Parathyroid adenoma (tissue), 2 donors: ENCODE results near the gene ASGR2.
"Not testable (repeated sequence)": the region's sequence is repeated elsewhere in the genome, so short reads cannot be mapped to it uniquely, and the experiment has no call there.

Experiments
- H2AFZ ChIP-seq: fragments of 300-600 bp; sonication (generic); one replicate; pipeline ENCODE4 v1.7.0; 2017; ENCODE audit warnings: antibody characterized with exemption, mild to moderate bottlenecking
- H3K27ac ChIP-seq: fragments of 300-600 bp; sonication (generic); one replicate; pipeline ENCODE4 v1.7.0; 2017
- H3K27me3 ChIP-seq: fragments of 300-600 bp; sonication (generic); one replicate; pipeline ENCODE4 v1.7.0; 2017; ENCODE audit warnings: low read length; ENCODE audit not compliant: control insufficient read depth, insufficient read depth
- H3K36me3 ChIP-seq: fragments of 300-600 bp; sonication (generic); one replicate; pipeline ENCODE4 v1.7.0; 2017; ENCODE audit warnings: low read length; ENCODE audit not compliant: control insufficient read depth, insufficient read depth
- H3K4me1 ChIP-seq: fragments of 300-600 bp; sonication (generic); one replicate; pipeline ENCODE4 v1.7.0; 2017; ENCODE audit warnings: control low read depth
- H3K4me2 ChIP-seq: fragments of 300-600 bp; sonication (generic); one replicate; pipeline ENCODE4 v1.7.0; 2017; ENCODE audit warnings: low read length
- H3K4me3 ChIP-seq: fragments of 300-600 bp; sonication (generic); one replicate; pipeline ENCODE4 v1.7.0; 2017; ENCODE audit warnings: low read depth, low read length
- H3K79me2 ChIP-seq: fragments of 300-600 bp; sonication (generic); one replicate; pipeline ENCODE4 v1.7.0; 2017; ENCODE audit warnings: control low read depth
- H3K9ac ChIP-seq: fragments of 300-600 bp; sonication (generic); one replicate; pipeline ENCODE4 v1.7.0; 2017; ENCODE audit warnings: mild to moderate bottlenecking
- H3K9me3 ChIP-seq: fragments of 300-600 bp; sonication (generic); one replicate; pipeline ENCODE4 v1.7.0; 2017; ENCODE audit warnings: low read length; ENCODE audit not compliant: control insufficient read depth
- CTCF ChIP-seq: fragments of 300-600 bp; sonication (generic); IDR thresholded peaks from one replicate; pipeline ENCODE4 v1.7.0; 2017; ENCODE audit warnings: antibody characterized with exemption, mild to moderate bottlenecking
- donor health status: primary hyperparathyroidism.

ASGR2 gene

GRCh38 chr17:7124923-7125322, 10.3 kb upstream of the ASGR2 start:
- Histone ChIP-seq H3K79me2 (no peaks in the 10 kb centered on the region), H3K4me3 (no peak overlapping the region), H2AFZ (no peak overlapping the region), H3K4me2 (no peak overlapping the region), H3K36me3 (no peaks in the 10 kb centered on the region), H3K9me3 (no peaks in the 10 kb centered on the region), H3K9ac (no peak overlapping the region), H3K4me1 (no peaks in the 10 kb centered on the region), H3K27me3 (no peaks in the 10 kb centered on the region), H3K27ac (no peak overlapping the region)
- TF ChIP-seq CTCF = no peak

DNA sequence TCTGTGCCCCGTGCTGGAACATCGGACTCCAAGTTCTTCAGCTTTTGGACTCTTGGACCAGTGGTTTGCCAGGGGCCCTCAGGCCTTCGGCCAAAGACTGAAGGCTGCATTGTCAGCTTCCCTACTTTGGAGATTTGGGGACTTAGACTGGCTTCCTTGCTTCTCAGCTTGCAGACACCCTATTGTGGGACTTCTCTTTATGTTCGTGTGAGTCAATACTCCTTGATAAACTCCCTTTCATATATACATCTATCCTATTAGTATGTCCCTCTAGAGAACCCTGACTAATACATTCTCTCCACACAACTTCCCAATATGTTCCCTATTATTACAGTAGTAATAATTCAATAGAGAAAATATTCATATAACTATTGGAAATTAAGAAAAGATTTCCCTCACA, 9.2 kb upstream of the ASGR2 start:
- no peaks in the 10 kb centered on the region for H3K27me3 ChIP-seq

DNA sequence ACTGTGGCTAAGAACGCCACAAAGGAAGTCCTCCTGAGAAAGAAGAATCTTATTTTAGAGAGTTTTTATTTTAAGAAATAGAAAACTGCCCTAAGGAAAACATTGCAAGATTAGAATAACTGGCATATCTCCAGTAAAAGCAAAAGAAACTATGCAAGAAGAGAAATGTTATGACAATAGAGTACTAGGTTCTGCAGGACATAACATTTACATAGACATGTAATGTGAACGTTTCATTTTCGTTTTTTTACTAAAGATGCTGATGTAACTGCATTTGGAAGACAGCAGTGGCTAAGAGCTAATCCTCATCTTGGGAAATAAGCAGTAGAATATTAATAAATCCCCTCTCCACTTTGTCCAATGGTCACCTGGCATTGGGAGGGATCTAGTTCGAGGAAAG, 7.8 kb upstream of the ASGR2 start:
- H3K9me3 ChIP-seq = no peaks in the 10 kb centered on the region
- no peaks in the 10 kb centered on the region for H3K4me1 ChIP-seq
- no peak overlapping the region for H2AFZ ChIP-seq
- H3K9ac ChIP-seq = no peak overlapping the region
- H3K27ac ChIP-seq = no peak overlapping the region
- no peak for TF ChIP-seq CTCF
- H3K4me2 ChIP-seq = no peak overlapping the region
- no peak overlapping the region for H3K4me3 ChIP-seq
- no peaks in the 10 kb centered on the region for H3K79me2 ChIP-seq
- H3K36me3 ChIP-seq = no peaks in the 10 kb centered on the region
- no peaks in the 10 kb centered on the region for H3K27me3 ChIP-seq

More for the DNA sequence above, 9.2 kb upstream of the ASGR2 start:
- no peaks in the 10 kb centered on the region for H3K79me2 ChIP-seq
- H2AFZ ChIP-seq = no peak overlapping the region
- no peak overlapping the region for H3K4me3 ChIP-seq
- no peak overlapping the region for H3K27ac ChIP-seq
- no peak for TF ChIP-seq CTCF
- H3K4me1 ChIP-seq = no peaks in the 10 kb centered on the region
- no peaks in the 10 kb centered on the region for H3K36me3 ChIP-seq
- H3K9me3 ChIP-seq = no peaks in the 10 kb centered on the region
- H3K9ac ChIP-seq = no peak overlapping the region
- H3K4me2 ChIP-seq = no peak overlapping the region

DNA sequence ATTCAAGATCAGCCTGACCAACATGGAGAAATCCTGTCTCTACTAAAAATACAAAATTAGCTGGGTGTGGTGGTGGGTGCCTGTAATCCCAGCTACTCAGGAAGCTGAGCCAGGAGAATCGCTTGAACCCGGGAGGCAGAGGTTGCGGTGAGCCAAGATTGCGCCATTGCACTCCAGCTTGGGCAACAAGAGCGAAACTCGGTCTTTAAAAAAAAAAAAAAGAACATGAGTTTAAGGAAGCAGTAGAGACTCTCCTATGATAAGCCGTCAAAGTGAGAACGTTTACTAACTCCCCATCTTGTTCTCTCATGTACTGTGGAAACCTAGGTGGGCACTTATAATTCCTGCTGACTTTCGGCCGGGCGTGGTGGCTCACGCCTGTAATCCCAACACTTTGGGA, 6.0 kb upstream of the ASGR2 start:
- H3K9ac ChIP-seq, H2AFZ ChIP-seq, H3K27me3 ChIP-seq, H3K4me3 ChIP-seq, H3K9me3 ChIP-seq, H3K4me1 ChIP-seq, H3K79me2 ChIP-seq, H3K36me3 ChIP-seq, H3K4me2 ChIP-seq: not testable (repeated sequence)
- peak overlapping the region; percentile 15 for H3K27ac ChIP-seq

- H3K79me2 ChIP-seq = no peaks in the 10 kb centered on the region
- no peak overlapping the region for H3K9ac ChIP-seq
- H3K4me2 ChIP-seq = no peak overlapping the region
- no peaks in the 10 kb centered on the region for H3K27me3 ChIP-seq
- H2AFZ ChIP-seq = no peak overlapping the region
- H3K4me1 ChIP-seq = no peaks in the 10 kb centered on the region
- no peak for TF ChIP-seq CTCF
- H3K27ac ChIP-seq = no peak overlapping the region
- H3K9me3 ChIP-seq = no peaks in the 10 kb centered on the region
- no peak overlapping the region for H3K4me3 ChIP-seq
- H3K36me3 ChIP-seq = no peaks in the 10 kb centered on the region
Measured at GRCh38 chr17:7120123-7120522, 5.5 kb upstream of the ASGR2 start.
